GM18526 (cell line): ENCODE data around the gene ZC3HAV1L.

Experiments
- POLR2A ChIP-seq: IDR thresholded peaks from 3 replicates; pipeline ENCODE4 v1.6.1; 2011; ENCODE audit not compliant: insufficient read length; ENCODE audit errors: extremely low read depth

Gene ZC3HAV1L

DNA sequence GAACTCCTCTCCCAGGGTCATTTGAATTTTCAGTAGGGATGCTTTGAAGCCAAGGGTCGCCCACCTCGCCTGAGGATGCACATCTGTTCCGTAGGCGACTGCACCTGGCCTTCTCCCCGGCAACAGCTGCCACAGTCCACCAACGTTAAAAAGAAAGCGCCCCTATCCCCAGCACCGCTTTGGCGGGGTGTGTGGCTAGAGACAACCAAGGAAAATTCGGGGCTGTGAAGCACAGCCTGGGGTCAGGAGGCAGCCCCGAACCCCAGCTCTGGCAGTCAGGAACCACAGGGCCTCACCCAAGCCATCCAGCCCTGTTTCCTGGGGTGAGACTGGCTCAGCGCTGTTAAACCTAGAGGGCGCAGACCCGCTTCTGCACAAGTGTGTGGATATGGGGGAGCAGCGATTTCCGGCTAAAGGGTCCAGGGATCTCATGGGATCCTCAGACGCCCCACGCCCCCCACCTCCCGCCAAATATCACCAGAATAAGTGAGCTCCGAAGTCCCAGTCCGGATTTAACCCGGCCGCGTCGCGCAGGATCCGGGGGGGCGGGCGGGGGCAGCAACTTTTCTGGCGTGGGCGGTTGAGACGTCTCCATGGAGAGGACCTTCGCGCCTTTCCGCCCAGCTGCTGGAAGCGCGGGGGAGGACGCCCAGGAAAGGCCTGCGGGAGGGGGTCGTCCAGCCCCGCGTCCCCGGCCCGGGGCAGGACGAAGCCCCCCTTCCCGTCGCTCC, 822 bp downstream of the ZC3HAV1L start:
- no peak for TF ChIP-seq POLR2A

- no peak for TF ChIP-seq POLR2A
Measured at GRCh38 chr7:139034336-139034735, 1.5 kb downstream of the ZC3HAV1L start.

GRCh38 chr7:139033346-139034114, 2.3 kb downstream of the ZC3HAV1L start:
- no peak for TF ChIP-seq POLR2A

DNA sequence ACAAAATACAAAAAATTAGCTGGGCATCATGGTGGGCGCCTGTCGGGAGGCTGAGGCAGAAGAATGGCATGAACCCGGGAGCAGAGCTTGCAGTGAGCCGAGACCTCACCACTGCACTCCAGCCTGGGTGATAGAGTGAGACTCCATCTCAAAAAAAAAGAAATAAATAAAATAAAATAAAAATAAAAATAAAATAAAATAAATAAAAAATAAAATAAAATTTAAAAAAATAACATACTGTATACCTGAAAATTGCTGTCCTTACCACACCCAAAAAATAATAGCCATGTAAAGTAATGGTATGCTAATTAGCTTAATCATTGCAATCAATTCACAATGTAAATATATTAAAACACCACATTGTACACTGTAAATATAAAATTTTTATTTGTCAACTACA, 3.4 kb downstream of the ZC3HAV1L start:
- TF ChIP-seq POLR2A, result no peak

DNA sequence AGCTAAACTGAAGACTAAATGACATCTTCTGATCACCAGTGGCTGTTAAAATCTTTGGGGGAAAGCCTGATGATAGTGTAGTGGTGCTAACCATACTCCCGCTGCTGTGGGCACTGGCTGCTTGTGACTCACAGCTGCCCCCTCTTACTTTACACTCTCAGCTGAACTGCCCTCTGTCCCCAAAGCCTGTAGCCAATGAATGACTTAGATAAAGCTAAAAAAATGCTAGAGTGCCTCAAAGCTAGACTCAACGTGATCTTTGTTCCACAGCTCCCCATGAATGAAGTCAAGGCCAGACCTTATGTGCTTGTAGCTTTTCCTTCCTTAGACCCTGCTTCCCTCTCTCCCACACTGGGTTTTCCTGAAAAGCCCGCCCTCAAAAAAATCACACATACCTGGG, 6.5 kb downstream of the ZC3HAV1L start:
- no peak for TF ChIP-seq POLR2A

DNA sequence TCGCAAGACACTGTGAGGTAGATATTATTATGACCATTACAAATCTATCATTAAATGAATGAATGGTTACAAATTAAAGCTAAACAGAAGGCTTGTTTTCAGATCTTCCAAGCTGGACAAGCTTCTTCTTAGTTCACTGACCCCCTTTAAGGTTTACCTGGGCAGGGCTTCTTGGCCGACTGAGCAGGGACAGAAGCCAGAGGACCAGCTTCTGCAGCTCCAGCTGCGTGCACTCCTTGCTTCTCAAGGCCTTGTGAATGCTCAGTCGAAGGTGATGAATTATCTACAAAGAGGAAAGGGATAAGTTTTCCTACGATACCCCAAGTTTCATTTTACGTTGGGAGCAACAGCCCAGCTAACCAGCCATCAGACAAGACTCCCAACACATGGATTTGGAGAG, 9.3 kb downstream of the ZC3HAV1L start:
- TF ChIP-seq POLR2A, result no peak

- TF ChIP-seq POLR2A, result no peak
Measured at GRCh38 chr7:139023076-139023475, 12.8 kb downstream of the ZC3HAV1L start.

- no peak for TF ChIP-seq POLR2A
Measured at GRCh38 chr7:139022286-139022685, 13.6 kb downstream of the ZC3HAV1L start.

DNA sequence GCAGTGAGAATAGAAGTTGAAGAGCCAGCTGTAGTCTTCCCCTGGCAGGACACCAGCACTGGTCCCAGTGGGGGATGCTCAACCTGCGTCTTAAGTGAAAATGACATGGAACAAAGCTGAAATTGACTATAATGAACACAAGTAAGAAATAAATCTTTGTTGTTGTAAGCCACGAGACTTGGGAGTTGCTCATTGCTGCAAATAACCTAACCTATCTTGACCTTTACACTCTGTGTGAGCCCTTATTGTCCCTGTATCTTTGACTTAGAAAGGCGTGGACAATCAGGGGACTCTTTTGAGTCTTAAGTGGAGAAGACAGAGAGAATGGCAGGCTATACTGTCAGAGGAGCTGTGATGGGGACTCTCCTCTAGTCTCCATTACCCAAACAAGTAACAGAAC, 16.9 kb downstream of the ZC3HAV1L start:
- TF ChIP-seq POLR2A, result no peak

GRCh38 chr7:139016931-139017511, 18.8 kb downstream of the ZC3HAV1L start:
- no peak for TF ChIP-seq POLR2A

GRCh38 chr7:139011373-139011772, 24.5 kb downstream of the ZC3HAV1L start:
- TF ChIP-seq POLR2A, result no peak

GRCh38 chr7:139004321-139005090, 31.3 kb downstream of the ZC3HAV1L start:
- TF ChIP-seq POLR2A, result no peak

GRCh38 chr7:138999414-138999813, 36.4 kb downstream of the ZC3HAV1L start:
- TF ChIP-seq POLR2A, result no peak

- TF ChIP-seq POLR2A, result no peak
Measured at GRCh38 chr7:138992052-138992531, 43.8 kb downstream of the ZC3HAV1L start.

- TF ChIP-seq POLR2A, result no peak
Measured at GRCh38 chr7:138987686-138988085, 48.2 kb downstream of the ZC3HAV1L start.

DNA sequence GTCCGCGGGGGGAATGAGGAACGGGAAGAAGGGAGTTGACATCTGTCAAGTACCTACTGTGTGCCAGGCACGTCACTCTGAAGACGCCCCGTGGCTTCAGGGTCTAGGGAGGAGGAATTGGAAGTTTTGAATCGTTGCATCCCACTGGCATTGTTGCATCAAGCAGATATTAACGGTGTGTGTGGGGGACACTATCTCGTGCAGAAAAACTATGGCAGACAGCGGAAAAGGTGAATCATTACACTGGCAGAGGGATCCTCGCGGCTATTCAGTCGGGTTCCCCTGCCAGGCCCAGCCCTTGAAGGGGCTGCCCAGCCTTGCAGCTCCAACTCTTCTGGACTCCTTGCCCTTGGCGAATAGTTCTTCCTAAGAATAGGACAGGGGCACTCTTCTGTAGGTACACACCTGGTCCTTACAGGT, 53.6 kb downstream of the ZC3HAV1L start:
- no peak for TF ChIP-seq POLR2A
